ENCODE data around the gene ZDHHC20.

ZDHHC20 gene

GRCh38 chr13:21326155-21327031 is 132.7 kb downstream of the ZDHHC20 start:
- Histone ChIP-seq H3K27ac (ENCODE audit: low read depth, low read length) (peak overlapping the region; percentile 89), H3K36me3 (ENCODE audit: control insufficient read depth, insufficient read depth, low read length) (no peaks in the 10 kb centered on the region), H3K9ac (ENCODE audit: low read depth, low read length) (peak overlapping the region; percentile 75), H3K9me3 (ENCODE audit: control insufficient read depth, insufficient read depth, low read length) (no peaks in the 10 kb centered on the region), H3K4me3 (ENCODE audit: low read depth, low read length) (peak overlapping the region; percentile 65), H3K4me1 (ENCODE audit: control insufficient read depth, insufficient read depth, low read length) (peaks cover 29% of the 10 kb centered on the region), H3K27me3 (ENCODE audit: control insufficient read depth, insufficient read depth, low read length) (peaks cover 10% of the 10 kb centered on the region)

DNA sequence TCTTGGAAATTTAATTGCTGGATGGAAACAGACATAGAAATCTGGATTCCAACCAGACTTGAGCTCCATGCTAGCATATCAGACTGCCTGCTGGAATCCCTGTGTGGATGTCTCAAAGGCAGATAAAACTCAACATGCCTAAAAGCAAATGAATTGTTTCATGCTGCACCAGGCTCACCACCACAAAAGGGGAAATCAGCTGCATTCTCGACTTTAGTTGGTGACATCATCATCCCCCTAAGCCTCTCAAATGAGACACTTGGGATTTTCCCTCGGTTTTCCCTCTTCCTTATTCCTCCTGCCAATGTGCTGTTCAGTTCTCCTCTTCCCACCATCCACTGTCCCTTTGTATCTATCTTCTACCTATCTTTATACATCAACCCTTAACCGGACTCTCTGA is 134.3 kb downstream of the ZDHHC20 start:
- H3K4me3 ChIP-seq (ENCODE audit: low read depth, low read length), result no peak overlapping the region
- peaks cover 29% of the 10 kb centered on the region for H3K4me1 ChIP-seq (ENCODE audit: control insufficient read depth, insufficient read depth, low read length)
- H3K9me3 ChIP-seq (ENCODE audit: control insufficient read depth, insufficient read depth, low read length), result no peaks in the 10 kb centered on the region
- no peak overlapping the region for H3K9ac ChIP-seq (ENCODE audit: low read depth, low read length)
- H3K27ac ChIP-seq (ENCODE audit: low read depth, low read length), result no peak overlapping the region
- H3K36me3 ChIP-seq (ENCODE audit: control insufficient read depth, insufficient read depth, low read length), result no peaks in the 10 kb centered on the region
- H3K27me3 ChIP-seq (ENCODE audit: control insufficient read depth, insufficient read depth, low read length), result peaks cover 10% of the 10 kb centered on the region

- H3K27ac ChIP-seq (ENCODE audit: low read depth, low read length), result no peak overlapping the region
- H3K9me3 ChIP-seq (ENCODE audit: control insufficient read depth, insufficient read depth, low read length), result no peaks in the 10 kb centered on the region
- H3K36me3 ChIP-seq (ENCODE audit: control insufficient read depth, insufficient read depth, low read length), result no peaks in the 10 kb centered on the region
- no peak overlapping the region for H3K9ac ChIP-seq (ENCODE audit: low read depth, low read length)
- peaks cover 18% of the 10 kb centered on the region for H3K4me1 ChIP-seq (ENCODE audit: control insufficient read depth, insufficient read depth, low read length)
- H3K4me3 ChIP-seq (ENCODE audit: low read depth, low read length), result no peak overlapping the region
- H3K27me3 ChIP-seq (ENCODE audit: control insufficient read depth, insufficient read depth, low read length), result peaks cover 10% of the 10 kb centered on the region
Measured at GRCh38 chr13:21322988-21323387, 136.1 kb downstream of the ZDHHC20 start.
